Natural killer cell (primary cell): ENCODE results near the gene DNASE1L2. TPM values are rescaled to one million over a fixed set of nuclear protein-coding genes. Genes with fewer than 3 reads are reported as not detected.

ENCODE experiments used
- ATAC-seq, 3 donors: fragments of 150-1000 bp in 2 of 3; fragments of 200-7000 bp in 1 of 3; cut with Tn5 transposase; 1 replicate in 1 of 3; 2 replicates in 2 of 3; pipeline ENCODE4 v1.10.0; 2021; ENCODE audit warnings: mild to moderate bottlenecking in 2 of 3, moderate library complexity in 2 of 3
- DNase-seq, 2 donors: peaks; one replicate each; pipeline versions ENCODE4 v3.0.0 to v3.0.0-alpha.2; 2013 to 2021; ENCODE audit warnings: mixed read lengths in 1 of 2
- H3K27ac ChIP-seq: one replicate; pipeline ENCODE4 v1.5.1; 2013; ENCODE audit warnings: mild to moderate bottlenecking, low read length
- H3K27me3 ChIP-seq: one replicate; pipeline ENCODE4 v1.6.1; 2013; ENCODE audit warnings: low read length; ENCODE audit not compliant: control insufficient read depth, insufficient read depth
- H3K36me3 ChIP-seq: one replicate; pipeline ENCODE4 v1.6.1; 2013; ENCODE audit warnings: low read length; ENCODE audit not compliant: control insufficient read depth, insufficient read depth
- H3K4me1 ChIP-seq: one replicate; pipeline ENCODE4 v1.6.1; 2013; ENCODE audit warnings: low read length; ENCODE audit not compliant: control insufficient read depth, insufficient read depth
- H3K4me3 ChIP-seq: one replicate; pipeline ENCODE4 v1.5.1; 2013; ENCODE audit warnings: low read length
- H3K9me3 ChIP-seq: one replicate; pipeline ENCODE4 v1.6.1; 2013; ENCODE audit warnings: low read length; ENCODE audit not compliant: control insufficient read depth, insufficient read depth
- H3K27ac Mint-ChIP-seq, 2 donors: one replicate each; pipeline ENCODE4 v1.8.0; 2022; ENCODE audit warnings: mild to moderate bottlenecking in 2 of 2, mixed read lengths in 2 of 2, moderate library complexity in 1 of 2
- H3K27me3 Mint-ChIP-seq, 2 donors: one replicate each; pipeline ENCODE4 v1.8.0; 2022; ENCODE audit warnings: low read depth in 2 of 2, mixed read lengths in 2 of 2
- H3K36me3 Mint-ChIP-seq: one replicate; pipeline ENCODE4 v1.8.0; 2022; ENCODE audit warnings: mixed read lengths
- H3K4me1 Mint-ChIP-seq, 2 donors: one replicate each; pipeline ENCODE4 v1.8.0; 2022; ENCODE audit warnings: mixed read lengths in 2 of 2
- H3K4me3 Mint-ChIP-seq: one replicate; pipeline ENCODE4 v1.8.0; 2022; ENCODE audit warnings: mild to moderate bottlenecking, moderate library complexity, mixed read lengths
- H3K9me3 Mint-ChIP-seq, 2 donors: one replicate each; pipeline ENCODE4 v1.8.0; 2022; ENCODE audit warnings: mixed read lengths in 2 of 2
- WGBS: methylation state at CpG from one replicate; pipeline ENCODE4 v1.1.7; 2013; ENCODE audit warnings: missing lambda C conversion rate; ENCODE audit not compliant: insufficient coverage; 5-methylcytosine and 5-hydroxymethylcytosine counted together
- intact Hi-C: fragments of 100-400 bp; cut with micrococcal nuclease; formaldehyde crosslinking; loops from one replicate; pipeline ENCODE4 v1.14.2; 2022
- total RNA-seq, 4 donors: library from RNA; stranded (reverse); fragments of 120-200 nt in 1 of 4; gene quantifications; one replicate each; pipeline versions ENCODE4 v1.2.3 to v1.2.4, GENCODE V29; 2013 to 2022
- TF ChIP-seq, protein P1 (sequence below): fragments of 200-600 bp; IDR thresholded peaks from one replicate; pipeline ENCODE4 v1.8.0; 2022; ENCODE audit warnings: antibody characterized with exemption

DNASE1L2 gene
- total RNA-seq, 3 donors from 2014 or later (not counting 1 experiment from before 2014, with no cell fraction given): 0.19 to 1.4 (median 0.77) TPM

DNA sequence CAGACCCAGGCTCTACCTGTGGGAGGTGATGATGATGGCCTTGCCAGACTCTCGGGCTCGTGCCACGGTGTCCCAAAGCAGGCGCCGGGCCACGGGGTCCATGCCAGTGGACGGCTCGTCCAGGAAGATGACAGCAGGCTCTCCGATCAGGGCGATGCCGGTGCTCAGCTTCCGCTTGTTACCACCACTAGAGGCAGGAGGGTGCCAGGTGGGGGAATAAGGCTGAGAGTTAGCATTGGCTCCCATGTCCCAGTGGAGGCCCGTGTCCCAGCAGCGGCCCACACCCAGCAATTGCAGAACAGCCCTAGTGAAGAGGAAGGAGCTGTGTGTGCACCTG lies 42.0 kb downstream of the DNASE1L2 start:
- Mint-ChIP-seq H3K27ac (no peak overlapping the region), H3K4me1 (no peaks in the 10 kb centered on the region), H3K4me3 (no peak overlapping the region), H3K36me3 (no peaks in the 10 kb centered on the region), H3K9me3 (no peaks in the 10 kb centered on the region), H3K27me3 (no peaks in the 10 kb centered on the region)
- 94% methylated on average over 14 of the region's 14 CpGs for WGBS
- no peak overlapping the region for H3K27ac ChIP-seq
- H3K4me3 ChIP-seq: no peak overlapping the region
- no peaks in the 10 kb centered on the region for H3K27me3 ChIP-seq
- intact Hi-C loops: no loop called here
- TF ChIP-seq, protein P1, sequence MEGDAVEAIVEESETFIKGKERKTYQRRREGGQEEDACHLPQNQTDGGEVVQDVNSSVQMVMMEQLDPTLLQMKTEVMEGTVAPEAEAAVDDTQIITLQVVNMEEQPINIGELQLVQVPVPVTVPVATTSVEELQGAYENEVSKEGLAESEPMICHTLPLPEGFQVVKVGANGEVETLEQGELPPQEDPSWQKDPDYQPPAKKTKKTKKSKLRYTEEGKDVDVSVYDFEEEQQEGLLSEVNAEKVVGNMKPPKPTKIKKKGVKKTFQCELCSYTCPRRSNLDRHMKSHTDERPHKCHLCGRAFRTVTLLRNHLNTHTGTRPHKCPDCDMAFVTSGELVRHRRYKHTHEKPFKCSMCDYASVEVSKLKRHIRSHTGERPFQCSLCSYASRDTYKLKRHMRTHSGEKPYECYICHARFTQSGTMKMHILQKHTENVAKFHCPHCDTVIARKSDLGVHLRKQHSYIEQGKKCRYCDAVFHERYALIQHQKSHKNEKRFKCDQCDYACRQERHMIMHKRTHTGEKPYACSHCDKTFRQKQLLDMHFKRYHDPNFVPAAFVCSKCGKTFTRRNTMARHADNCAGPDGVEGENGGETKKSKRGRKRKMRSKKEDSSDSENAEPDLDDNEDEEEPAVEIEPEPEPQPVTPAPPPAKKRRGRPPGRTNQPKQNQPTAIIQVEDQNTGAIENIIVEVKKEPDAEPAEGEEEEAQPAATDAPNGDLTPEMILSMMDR: no peak
- H3K4me1 ChIP-seq: no peaks in the 10 kb centered on the region
- ATAC-seq (no peak), DNase-seq (no peak)
- H3K36me3 ChIP-seq: no peaks in the 10 kb centered on the region
- H3K9me3 ChIP-seq: no peaks in the 10 kb centered on the region

DNA sequence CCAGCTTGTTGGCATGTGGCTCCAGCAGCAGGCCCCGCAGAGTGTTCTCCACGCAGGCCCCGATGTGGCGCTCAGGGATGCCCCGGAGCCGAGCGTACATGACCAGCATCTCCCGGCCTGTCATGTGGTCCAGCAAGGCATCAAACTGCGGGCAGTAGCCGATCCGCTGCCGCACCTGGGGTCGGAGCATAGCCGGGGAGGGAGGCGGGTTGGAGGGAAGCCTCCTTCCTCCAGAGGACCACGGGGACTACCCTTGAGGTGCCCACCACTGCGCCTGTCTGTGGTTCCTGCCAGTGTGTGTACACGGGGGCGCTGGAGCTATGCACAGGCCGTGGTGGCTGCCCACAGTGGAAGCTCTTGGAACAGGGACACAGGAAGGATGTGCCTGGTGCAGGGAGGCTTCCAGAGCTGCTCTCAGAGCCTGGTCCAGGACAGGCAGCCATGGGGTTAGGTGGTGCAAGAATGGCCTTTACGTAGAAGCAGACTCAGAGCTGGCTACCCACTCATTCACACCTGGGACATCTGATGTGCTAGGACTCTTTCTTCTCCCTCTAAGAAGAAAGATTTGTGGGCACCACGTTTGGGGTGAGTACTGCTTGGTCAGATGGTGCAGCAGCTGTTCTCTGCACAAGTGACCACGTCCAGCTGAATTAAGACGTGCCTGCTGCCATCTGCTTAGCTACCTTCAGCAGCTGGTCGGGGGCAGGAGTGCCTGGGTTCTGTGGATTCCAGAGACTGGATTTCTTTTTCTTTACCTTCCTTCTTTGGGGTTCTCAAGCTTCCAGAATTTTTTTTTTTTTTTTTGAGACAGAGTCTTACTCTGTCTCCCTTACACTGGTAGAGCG lies 42.9 kb downstream of the DNASE1L2 start:
- TF ChIP-seq, protein P1: no peak
- intact Hi-C loops: no loop called here
- Mint-ChIP-seq H3K27me3 (no peaks in the 10 kb centered on the region), H3K4me3 (no peak overlapping the region), H3K4me1 (no peaks in the 10 kb centered on the region), H3K9me3 (no peaks in the 10 kb centered on the region), H3K27ac (no peak overlapping the region), H3K36me3 (no peaks in the 10 kb centered on the region)
- WGBS: 90% methylated on average over 26 of the region's 26 CpGs
- no peaks in the 10 kb centered on the region for H3K9me3 ChIP-seq
- no peaks in the 10 kb centered on the region for H3K27me3 ChIP-seq
- H3K27ac ChIP-seq: no peak overlapping the region
- no peaks in the 10 kb centered on the region for H3K4me1 ChIP-seq
- DNase-seq (no peak), ATAC-seq (no peak)
- H3K4me3 ChIP-seq: no peak overlapping the region
- H3K36me3 ChIP-seq: peaks cover under 1% of the 10 kb centered on the region

DNA sequence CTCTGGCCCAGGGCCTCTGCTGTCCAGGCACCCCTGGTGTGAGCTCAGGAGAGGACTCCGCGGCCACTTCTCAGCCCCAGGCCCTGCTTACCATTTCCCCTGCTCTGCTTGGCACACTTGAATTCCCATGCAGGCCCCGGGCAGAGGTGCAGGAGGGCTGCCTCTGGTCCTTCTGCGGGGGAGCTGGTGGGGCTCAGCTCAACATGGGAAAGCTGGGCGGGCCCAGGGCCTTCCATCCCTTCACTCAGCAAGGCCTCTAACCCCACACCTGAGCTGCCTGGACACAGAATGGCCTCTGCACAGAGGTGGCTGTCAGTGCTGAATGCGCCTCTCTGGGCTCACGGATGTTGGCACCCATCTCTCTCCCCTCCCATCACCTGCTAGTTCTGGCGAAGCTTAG lies 44.2 kb downstream of the DNASE1L2 start:
- 96% methylated on average over 8 of the region's 8 CpGs for WGBS
- no peak overlapping the region for H3K27ac Mint-ChIP-seq
- H3K36me3 Mint-ChIP-seq: no peaks in the 10 kb centered on the region
- no peaks in the 10 kb centered on the region for H3K4me1 ChIP-seq
- TF ChIP-seq, protein P1: no peak
- no peak overlapping the region for H3K27ac ChIP-seq
- no peak overlapping the region for H3K4me3 Mint-ChIP-seq
- H3K27me3 ChIP-seq: no peaks in the 10 kb centered on the region
- no peaks in the 10 kb centered on the region for H3K9me3 ChIP-seq
- no peak overlapping the region for H3K4me3 ChIP-seq
- H3K27me3 Mint-ChIP-seq: no peaks in the 10 kb centered on the region
- intact Hi-C loops: no loop called here
- no peaks in the 10 kb centered on the region for H3K4me1 Mint-ChIP-seq
- peaks cover 4% of the 10 kb centered on the region for H3K36me3 ChIP-seq
- H3K9me3 Mint-ChIP-seq: no peaks in the 10 kb centered on the region
- ATAC-seq (no peak), DNase-seq (no peak)
